Activated effector memory CD4-positive, alpha-beta T cell treated with anti-CD3 and anti-CD28 coated beads, Interleukin-2, amount 50 U/mL, for 16 hours (primary cell): ENCODE measurements around the gene KIAA1328.
A peak's percentile ranks its signal among the peaks of the same experiment; 100 is the strongest.
"Not testable (repeated sequence)": the region's sequence is repeated elsewhere in the genome, so short reads cannot be mapped to it uniquely, and the experiment has no call there.

ENCODE experiments used
- DNase-seq: peaks from one replicate; pipeline ENCODE4 v3.0.0-alpha.2; 2020

KIAA1328 gene

DNA sequence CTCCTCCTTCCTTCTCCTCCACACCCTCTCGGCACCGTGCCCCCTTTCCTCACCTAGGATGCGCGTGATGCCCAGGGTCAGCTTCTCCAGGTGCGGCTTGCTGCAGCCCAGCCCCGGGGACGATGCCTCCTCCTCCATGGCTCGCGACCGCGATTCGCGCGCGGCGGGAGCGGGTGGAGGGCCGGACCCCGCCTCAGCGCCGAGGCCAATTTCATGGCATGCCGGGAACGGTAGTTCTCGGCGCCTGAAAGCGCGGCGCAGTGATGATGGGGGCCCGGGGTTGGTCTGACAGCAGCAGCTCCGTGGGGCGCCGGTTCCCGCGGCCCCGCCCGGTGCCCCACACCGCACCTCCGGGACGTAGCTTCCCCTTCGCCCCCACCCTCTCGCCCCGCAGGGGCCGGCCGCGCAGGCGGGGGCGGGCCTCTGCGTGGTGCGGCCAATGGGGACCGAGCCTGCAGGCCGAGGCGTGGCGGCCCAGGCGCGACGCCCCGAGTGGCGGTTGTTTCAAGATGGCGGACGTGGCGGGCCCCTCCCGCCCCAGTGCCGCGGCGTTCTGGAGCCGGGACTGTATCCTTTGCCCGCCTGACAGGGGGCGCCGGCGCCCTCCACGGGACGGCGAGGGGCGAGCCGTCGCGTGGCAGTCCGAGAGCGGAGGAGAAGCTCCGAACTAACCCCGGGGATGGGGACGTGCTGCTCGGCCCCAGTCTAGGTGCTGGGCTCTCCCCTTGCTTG is at the start of gene KIAA1328, which contains the start of gene TPGS2:
Gene KIAA1328, plus strand, starts transcription at position 498 of the 732 bp plus-strand sequence. Its CDS starts 12 bp downstream, at position 510.
Gene TPGS2, minus strand, starts transcription at position 373 of the 732 bp plus-strand sequence. Its CDS starts 235 bp downstream, at position 138.
- peak; percentile 97 for DNase-seq

DNA sequence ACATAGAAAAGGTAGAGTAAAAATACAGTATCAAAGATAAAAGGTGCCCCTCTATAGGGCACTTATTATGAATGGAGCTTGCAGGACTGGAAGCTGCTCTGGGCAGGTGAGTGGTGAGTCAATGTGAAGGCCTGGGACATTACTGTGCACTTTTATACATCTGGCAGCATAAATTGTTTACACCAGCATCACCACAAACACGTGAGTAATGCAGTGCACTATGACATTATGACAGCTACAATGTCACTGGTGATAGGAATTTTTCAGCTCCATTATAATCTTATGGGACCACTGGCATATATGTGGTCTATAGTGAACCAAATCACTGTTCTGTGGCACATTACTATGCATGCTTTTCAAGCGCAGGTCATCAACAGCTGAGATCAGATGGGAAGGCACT is 48.2 kb upstream of the KIAA1328 start:
- DNase-seq = no peak

DNA sequence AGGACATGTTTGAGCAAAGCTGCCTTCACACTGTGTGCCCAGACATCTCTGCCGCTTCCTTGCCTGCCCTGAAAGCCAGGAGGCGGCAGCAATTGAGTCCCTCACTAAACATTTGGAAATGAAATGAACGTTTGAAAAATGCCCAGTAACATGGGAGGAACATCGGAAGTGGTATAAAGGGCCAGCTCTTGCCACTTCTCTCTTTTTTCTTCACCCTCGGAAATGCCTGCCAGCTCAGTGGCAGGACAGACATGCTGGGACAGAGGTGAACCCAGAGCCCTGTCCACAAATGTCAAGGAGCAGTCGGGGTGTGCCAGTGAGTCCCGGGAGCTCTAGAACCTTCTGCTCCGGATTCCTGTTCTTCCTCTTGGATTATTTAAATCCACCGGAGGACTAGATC is 46.2 kb upstream of the KIAA1328 start:
- no peak for DNase-seq

DNA sequence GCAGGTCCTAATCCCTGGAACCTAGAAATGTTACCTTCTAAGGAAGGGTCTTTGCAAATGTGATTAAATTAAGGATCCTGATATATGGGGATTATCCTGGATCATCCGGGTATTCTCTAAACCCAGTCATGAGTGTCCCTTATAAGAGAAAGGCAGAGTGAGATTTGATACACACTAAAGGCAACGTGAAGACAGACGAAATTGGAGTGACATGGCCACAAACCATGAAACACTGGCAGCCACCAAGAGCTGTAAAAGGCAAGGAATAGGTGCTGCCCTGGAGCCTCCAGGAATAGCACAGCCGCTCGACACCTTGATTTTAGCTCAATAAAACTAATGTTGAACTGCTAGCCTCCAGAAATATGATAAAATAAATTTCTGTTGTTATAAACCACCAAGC is 45.1 kb upstream of the KIAA1328 start:
- DNase-seq = no peak

DNA sequence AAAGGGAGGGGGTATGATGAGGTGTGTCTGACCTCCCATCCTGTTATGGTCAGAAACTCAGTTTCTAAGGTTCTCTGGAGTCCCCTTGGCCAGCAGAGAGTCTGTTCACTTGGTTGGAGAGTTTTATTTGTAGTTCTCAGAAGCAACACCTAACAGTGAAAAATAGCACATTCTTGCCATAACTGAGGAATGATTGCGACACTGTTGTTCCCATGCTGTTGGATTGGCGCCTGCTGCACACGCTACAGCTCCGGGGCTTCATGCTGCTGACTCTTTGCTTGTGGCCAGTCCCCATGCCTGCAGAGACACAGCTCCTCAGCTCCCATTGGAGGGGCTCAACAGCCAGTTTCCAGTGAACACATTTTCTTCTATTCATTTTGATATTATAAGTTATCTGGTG is 42.2 kb upstream of the KIAA1328 start:
- DNase-seq = no peak

DNA sequence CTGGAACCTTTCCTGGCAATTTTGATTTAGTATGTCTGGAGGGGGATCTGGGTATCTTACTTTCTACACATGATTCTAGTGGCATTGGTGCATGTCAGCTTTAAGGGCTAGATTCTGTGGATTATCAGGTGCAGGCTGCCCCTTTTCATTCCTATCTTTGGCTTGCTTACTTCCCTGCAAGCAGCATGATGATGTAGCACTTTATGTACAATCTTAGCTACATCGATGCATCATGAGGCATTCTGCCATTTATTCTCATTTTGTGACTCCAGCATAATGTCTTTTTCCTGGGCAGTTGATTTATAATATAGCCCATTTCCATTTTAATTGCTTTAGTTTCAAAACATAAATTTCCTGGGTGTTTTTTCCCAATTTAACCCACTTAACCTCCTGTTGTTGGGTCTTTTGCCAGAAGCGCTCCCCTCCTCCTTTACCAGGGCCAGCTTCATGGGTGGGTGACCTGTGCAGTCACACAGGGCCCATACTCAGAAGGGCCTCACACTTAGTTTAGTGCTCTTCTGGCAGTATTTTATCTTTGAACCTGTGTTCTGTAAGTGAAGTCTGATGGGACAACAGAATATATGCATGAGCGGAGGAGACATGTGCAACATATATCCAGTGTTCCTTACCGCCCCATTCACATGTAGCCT is 36.2 kb upstream of the KIAA1328 start:
- no peak for DNase-seq

DNA sequence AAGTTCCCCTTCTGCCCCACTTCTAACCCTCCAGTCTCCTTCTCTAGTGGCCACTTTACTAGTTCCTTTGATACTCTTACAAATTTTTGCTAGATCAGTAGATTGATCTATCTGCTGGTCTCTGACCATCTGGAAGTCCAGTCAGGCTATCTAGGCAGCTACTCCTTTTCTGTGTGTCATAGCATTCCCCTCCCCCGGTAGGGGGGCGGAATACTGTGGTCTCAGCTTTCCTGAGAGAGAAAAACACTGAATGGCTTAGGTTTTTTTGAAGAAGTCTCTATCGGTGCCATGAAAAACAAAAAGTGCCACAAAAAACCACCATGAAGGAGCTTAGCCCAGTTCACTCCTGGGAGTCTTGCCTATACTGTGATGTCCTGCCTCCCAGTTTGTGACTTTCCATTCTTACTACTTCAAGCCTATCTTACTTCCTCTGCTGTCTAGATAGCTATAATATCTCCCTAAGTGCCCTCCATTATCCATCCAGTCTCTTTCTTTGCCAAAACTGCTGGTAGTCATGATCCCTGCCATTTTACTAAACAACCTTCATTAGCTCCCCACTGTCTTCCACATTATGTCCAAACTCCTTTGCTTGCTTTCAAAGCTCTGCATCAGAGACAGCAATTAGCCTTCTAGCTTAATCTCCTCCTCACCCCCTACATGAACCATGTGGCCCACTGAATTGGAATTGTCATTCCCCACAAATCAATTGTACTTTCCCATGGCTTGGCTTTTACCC is 30.0 kb upstream of the KIAA1328 start:
- no peak for DNase-seq

DNA sequence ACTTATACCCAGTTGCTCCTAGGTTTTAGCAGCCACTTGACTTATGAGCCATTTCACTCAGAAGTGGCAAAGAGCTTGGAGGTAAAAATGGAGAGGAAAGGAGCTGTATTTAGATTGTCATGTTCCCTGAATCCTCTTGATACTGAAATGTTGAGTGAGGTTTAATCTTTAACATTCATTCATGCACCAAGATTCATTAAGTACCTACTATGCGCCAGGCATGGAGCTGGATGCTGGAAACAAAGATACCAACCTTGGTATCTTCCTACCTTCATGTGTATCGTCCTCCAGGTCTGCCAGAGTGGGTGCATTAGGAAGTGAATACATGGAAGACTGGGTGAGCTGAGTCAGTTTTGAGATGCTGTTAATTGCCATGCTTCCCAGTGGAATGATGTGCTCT is 23.8 kb upstream of the KIAA1328 start:
- DNase-seq = no peak

DNA sequence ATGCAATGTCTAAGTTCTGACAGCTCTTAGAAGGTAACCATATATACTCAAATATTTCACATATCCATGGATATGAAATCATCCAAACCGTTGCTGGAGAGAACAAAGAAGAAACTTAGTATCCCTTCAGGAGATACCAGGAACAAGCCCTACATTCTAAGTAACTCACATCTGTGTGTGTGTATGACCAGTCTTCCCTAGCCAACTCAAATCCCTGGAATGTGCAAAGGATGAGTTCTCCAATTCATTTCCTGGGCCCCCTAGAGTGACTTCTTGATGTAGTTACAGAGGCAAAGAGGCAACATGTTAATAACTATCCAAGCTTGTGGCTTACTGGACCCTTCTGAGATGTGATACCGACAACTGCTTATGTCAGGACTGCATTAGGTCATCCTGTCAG is 20.2 kb upstream of the KIAA1328 start:
- DNase-seq = no peak

DNA sequence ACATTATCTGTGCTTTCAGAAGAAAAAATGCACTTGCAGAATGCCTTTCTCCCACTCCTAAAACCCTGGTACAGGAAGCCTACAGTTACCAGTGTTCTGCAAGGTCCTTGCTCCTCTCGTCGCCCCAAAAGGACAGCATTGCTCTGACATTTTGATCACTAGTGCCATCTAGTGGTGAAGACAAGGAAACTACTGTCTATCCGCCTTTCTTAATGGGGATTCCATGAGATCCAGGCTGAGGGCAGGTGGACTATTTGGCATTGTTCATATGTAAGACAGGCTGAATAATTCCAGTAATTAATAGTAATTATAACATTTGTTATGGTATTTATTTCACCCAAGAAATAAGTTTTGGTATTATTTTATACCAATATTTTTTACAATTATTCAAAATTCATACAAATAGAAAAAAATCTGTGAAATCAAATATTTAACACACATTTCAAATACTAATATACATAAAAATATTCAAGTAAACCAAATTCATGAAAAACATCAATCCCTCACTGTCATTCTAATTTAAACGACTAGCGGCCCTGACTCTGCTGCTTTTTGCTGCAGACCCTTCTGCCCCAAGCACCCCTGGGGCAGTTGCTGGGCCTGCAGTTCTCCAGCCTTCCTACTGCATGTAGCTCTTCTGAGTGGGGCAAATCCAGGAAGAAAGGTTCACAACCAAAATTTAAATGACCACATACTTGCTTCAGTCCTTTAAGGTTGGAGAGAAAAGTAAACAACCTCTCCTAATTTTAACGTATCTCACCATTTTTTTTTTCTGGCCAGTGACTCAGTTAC is 19.1 kb upstream of the KIAA1328 start:
- peak; percentile 64 for DNase-seq

DNA sequence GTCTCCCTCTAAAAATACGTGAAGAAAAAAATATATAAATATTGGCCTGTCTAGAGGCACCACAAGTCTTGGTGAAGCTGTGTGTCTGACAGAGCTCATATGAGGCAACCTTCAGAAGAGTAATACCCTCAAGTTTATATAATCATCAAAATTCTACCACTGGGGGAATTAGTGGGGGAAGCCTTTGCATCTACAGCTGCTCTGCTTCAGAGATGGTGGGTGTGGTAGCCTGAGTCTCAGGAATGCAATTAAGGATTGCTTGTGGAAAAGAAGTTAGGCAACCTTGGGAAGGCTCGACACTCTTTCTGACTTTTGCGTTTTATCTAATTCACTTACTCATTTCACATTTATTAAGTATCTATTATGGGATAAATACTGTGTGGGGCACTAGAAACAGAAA is 17.5 kb upstream of the KIAA1328 start:
- no peak for DNase-seq

DNA sequence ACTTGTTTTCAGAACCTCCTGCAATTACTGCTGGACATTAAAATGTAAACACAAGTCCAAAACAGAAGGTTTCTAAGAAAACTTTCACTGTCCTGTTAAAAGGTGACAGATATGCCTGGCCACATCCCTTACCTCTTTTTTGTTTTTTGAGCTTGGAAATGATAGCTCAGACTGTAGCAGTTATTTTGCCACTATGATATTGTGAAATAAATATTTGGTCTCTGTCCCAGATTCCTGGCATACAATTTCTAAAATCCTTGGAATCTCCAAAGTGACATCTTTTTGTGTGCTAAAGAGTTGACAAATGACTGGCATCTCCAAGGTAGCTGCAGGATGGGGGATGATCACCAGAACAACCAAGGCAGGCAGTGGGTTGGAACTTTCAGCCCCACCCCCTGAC is 17.0 kb upstream of the KIAA1328 start:
- no peak for DNase-seq

DNA sequence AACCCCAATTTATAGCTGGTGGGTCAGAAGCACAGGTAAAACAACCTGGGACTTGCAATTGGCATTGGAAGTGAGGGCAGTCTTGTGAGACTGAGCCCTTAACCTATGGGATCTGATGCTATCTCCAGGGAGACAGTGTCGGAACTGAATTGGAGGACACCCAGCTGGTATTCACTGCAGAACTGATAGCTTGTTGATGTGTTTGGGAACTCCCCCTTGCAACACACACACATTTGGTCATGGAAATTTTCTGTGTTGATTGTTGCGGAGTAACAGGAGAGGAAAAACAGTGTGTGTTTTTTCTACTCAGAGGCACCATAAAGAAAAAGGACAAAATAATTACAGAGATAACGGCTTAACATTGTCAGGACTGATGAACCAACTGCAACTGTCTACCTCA is 16.2 kb upstream of the KIAA1328 start:
- no peak for DNase-seq

DNA sequence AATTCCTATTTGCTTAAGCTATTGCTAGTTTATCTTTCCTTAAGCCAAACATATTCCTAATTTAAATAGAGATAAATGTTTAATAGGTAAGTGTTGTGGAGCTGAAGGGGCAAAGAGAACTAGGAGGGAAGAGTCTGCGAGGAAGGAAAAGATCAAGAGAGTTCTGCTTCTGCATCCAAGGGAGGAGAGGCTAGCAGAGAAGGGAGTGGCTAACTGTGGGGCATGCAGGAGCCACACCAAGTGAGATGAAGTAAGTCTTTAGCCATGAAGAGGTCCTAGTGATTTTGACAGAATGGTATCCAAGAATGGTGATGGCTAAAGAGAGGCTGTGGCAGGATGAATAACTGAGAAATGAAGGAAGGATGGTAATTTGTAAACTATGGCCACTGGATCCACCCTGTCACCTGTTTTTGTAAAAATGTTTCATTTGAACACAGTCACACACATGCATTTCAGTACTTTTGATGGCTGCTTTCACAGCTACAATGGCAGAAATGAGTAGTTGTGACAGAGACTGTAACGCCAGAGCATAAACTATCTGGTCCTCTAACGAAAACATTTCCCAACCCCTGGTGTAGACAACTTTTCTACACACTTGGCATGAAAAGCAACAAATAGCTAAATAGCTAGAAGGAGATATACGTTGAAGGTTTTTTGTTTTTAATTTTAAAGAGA is 15.7 kb upstream of the KIAA1328 start:
- DNase-seq = no peak

DNA sequence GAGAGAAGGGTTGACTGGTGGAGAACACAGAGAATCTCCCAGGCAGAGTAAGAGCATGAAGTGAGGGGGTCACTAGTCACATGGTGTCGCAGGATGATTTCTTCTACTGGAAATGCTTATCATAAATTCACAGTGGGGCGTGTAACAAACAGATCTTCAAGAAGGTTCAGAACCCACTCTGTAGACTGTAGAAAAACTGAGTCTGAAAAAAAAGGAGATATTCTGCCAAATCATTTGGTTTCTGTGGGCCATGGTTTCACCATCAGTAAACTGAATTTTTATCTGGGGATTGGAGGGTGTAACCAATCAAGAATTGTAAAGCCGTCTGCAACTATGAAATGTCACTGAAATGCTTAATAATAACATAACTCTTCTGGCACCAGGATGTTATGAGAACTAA is 15.1 kb upstream of the KIAA1328 start:
- DNase-seq = no peak

DNA sequence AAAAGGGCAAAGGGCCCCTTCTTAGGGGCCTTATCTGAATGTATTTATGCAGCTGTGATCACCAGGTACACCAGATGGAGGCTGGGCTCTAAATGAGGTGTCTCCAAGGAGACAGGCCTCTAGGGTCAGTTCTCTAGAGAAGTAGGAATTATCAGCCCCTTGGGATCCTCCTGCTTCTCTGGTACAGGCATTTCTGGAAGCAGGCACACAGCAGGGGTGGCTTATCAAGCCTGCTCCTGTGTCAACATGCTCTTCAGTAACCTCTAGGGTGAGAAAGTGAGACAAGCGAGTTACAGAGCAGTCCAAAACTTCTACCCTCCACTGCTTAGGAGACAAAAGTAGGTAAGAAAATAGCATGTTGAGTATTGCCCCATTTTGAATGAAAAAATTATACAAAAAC is 13.9 kb upstream of the KIAA1328 start:
- DNase-seq = no peak

DNA sequence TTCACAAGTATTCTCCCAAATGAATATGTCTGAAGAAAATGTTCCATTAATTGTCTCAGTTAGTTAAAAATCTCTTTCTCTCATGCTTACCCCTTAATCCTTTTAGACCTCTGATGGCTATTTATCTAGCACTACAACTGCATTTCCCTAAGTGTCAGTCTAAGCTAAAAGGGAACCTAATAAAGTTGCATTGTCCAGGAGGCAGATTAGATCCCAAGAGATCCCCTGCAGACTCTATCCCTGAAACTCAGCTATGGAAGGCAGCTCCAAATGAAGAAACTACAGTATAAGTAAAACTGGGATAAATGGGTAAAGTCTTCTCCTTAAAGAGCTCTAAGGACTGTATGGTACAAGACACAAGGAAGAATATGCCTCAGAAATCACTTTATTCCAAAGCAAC is 12.8 kb upstream of the KIAA1328 start:
- DNase-seq = not testable (repeated sequence)

DNA sequence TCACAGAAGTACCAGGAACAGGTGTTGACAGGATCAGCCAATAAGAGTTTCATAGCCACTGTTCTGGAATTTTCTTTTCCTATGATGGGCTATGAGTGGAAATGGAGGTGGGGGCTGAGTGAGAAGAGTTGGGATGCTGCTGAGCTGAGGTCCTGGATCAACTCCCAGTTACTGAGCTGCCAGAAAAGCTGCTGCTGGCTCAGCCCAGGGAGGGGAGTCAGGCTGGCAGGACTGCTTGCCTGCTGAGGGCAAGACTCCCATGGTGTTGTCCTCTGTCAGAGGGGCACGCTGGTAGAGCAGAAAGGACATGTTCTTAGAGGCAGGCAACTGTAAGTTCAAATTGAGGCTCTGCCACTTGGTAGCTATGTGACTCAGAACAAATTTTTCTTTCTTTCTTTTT is 11.9 kb upstream of the KIAA1328 start:
- DNase-seq = no peak

DNA sequence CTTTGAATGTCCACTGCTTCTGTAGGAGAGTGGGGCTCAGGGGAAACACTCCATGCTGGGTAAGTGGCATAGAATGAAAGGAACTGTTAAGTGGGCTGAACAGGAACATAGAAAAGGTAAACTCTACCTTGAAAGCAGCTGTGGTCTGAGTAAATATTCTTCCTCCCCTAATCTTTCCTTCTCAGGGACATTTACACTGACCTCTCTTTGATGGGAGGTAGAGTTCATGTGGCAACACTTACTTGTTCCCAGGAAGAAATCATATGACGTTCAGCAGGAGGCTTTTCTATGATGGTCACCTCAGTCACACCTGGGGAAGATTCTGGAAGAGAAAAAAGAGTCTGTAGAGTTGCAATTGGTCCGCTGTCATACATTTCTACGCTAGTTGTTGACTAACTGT is 10.3 kb upstream of the KIAA1328 start:
- DNase-seq = no peak

DNA sequence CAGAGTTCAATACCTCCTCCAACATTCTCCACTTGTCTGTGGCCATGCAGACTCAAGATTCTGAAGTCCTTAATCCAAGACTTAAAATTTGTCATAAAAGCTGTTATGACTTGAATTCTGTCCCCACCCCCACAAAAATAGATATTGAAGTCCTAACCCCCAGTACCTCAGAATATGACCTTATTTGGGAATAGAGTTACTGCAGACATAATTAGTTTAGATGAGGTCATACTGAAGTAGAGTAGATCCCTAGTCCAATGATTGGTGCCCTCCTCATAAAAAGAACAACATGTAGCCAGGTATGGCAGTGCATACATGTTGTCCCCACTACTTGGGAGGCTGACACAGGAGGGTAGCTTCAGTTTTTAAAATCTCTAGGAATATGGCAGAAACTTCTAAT is 9.3 kb upstream of the KIAA1328 start:
- DNase-seq = no peak

DNA sequence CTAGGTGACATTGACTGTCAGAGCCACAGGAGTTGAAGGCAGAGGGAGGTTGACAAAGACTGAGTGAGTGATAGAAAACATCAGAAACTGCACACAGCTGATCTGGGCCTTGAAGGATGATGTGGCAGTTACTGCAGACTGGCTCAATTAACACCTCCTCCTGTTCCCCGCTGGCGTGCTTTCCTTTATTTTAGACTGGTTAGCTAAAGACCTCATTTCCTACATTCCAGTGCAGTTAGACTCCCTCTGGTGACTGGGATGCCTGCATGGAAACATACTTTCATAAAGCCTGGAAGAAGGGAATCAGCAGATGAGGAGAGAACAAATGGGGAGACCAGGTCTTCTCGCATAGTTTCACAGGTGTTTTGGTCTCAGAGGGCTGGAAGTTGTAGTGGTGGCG is 7.2 kb upstream of the KIAA1328 start:
- DNase-seq = no peak

DNA sequence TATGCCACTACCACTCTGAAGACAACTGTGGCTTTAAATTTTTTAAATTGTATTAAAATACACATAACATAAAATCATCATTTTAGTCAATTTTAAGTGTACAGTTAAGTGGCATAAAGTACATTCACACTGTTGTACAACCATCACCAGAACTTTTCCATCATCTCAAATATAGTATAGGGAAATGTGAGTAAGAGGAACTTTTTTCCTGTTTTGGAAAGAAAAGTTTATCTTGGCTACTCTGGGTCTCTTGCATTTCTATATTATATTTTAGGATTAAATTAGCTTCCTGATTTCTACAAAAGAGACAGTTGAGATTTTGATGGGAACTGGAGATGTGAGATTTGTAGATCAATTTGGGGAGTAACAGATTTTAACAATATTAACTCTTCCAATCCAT is 3.4 kb upstream of the KIAA1328 start:
- DNase-seq = no peak

DNA sequence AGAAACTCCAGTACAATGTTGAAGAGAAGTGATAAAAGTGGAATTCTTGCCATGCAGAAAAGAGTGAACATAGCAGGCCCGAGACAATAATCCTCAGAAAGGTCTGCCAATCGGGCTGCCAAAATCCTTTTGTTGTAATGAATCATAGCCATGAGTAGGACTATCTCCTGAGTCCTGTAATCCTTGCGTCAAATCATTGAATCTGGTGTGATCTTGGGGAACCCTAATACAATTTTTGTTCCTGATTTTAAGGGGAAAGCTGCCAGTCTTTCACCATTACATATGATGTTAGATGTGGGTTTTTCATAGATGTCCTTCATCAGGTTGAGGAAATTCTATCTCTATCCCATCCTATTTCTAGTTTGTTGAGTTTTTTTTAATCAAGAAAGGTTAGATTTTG is 2.4 kb upstream of the KIAA1328 start:
- DNase-seq = no peak
